Karpas-422 (cell line): ENCODE data around the gene KIF1A. TPM values are rescaled to one million over a fixed set of nuclear protein-coding genes. Genes with fewer than 3 reads are reported as not detected.

ENCODE experiments used
- DNase-seq: peaks from one replicate; pipeline ENCODE4 v3.0.0-alpha.2; 2015
- H2AFZ ChIP-seq: fragments of 200-600 bp; sonication (generic); 2 replicates; pipeline ENCODE4 v1.6.1; 2014; ENCODE audit warnings: antibody characterized with exemption, low read length, mixed read lengths
- H3K27ac ChIP-seq: fragments of 200-600 bp; sonication (generic); 2 replicates; pipeline ENCODE4 v1.5.1; 2014; ENCODE audit warnings: mild to moderate bottlenecking, low read length, moderate library complexity
- H3K27me3 ChIP-seq: fragments of 200-600 bp; sonication (generic); 2 replicates; pipeline ENCODE4 v1.6.1; 2014; ENCODE audit warnings: low read length, mixed read lengths
- H3K36me3 ChIP-seq: fragments of 200-600 bp; sonication (generic); 2 replicates; pipeline ENCODE4 v1.6.1; 2014; ENCODE audit warnings: low read length, mixed read lengths; ENCODE audit not compliant: insufficient read depth
- H3K4me1 ChIP-seq: fragments of 200-600 bp; sonication (generic); 2 replicates; pipeline ENCODE4 v1.6.1; 2014; ENCODE audit warnings: mild to moderate bottlenecking, low read length, mixed read lengths
- H3K4me2 ChIP-seq: fragments of 200-600 bp; sonication (generic); 2 replicates; pipeline ENCODE4 v1.6.1; 2014; ENCODE audit warnings: low read length, low read depth, mild to moderate bottlenecking; ENCODE audit not compliant: poor library complexity, severe bottlenecking
- H3K4me3 ChIP-seq: fragments of 200-600 bp; sonication (generic); 2 replicates; pipeline ENCODE4 v1.5.1; 2014; ENCODE audit warnings: mild to moderate bottlenecking, antibody characterized with exemption, low read length, mixed read lengths
- H3K79me2 ChIP-seq: fragments of 200-600 bp; sonication (generic); 2 replicates; pipeline ENCODE4 v1.6.1; 2014; ENCODE audit warnings: mild to moderate bottlenecking, low read length, mixed read lengths
- H3K9ac ChIP-seq: fragments of 200-600 bp; sonication (generic); 2 replicates; pipeline ENCODE4 v1.6.0; 2014; ENCODE audit warnings: low read length
- H3K9me2 ChIP-seq: fragments of 200-600 bp; sonication (generic), shearing (Covaris generic); replicated peaks from 2 replicates; pipeline ENCODE4 v1.6.0; 2014; ENCODE audit warnings: mild to moderate bottlenecking, low read length, moderate library complexity; ENCODE audit not compliant: insufficient read depth
- H3K9me3 ChIP-seq: fragments of 300-700, 200-600 bp; sonication (generic); 2 replicates; pipeline ENCODE4 v1.6.1; 2014; ENCODE audit warnings: low read length, mixed read lengths
- H4K20me1 ChIP-seq: fragments of 200-600 bp; sonication (generic); 2 replicates; pipeline ENCODE4 v1.6.1; 2014; ENCODE audit warnings: mild to moderate bottlenecking, antibody characterized with exemption, low read length, low read depth; ENCODE audit not compliant: insufficient read depth
- total RNA-seq: library from RNA; depleted of rRNA; stranded (reverse); fragments of >200 nt; shearing (Covaris generic); gene quantifications from 2 replicates; pipeline ENCODE4 v1.2.3, GENCODE V29; 2014; ENCODE audit warnings: low replicate concordance

Gene KIF1A
- total RNA-seq, 1 experiment from 2014 or later, result not detected

DNA sequence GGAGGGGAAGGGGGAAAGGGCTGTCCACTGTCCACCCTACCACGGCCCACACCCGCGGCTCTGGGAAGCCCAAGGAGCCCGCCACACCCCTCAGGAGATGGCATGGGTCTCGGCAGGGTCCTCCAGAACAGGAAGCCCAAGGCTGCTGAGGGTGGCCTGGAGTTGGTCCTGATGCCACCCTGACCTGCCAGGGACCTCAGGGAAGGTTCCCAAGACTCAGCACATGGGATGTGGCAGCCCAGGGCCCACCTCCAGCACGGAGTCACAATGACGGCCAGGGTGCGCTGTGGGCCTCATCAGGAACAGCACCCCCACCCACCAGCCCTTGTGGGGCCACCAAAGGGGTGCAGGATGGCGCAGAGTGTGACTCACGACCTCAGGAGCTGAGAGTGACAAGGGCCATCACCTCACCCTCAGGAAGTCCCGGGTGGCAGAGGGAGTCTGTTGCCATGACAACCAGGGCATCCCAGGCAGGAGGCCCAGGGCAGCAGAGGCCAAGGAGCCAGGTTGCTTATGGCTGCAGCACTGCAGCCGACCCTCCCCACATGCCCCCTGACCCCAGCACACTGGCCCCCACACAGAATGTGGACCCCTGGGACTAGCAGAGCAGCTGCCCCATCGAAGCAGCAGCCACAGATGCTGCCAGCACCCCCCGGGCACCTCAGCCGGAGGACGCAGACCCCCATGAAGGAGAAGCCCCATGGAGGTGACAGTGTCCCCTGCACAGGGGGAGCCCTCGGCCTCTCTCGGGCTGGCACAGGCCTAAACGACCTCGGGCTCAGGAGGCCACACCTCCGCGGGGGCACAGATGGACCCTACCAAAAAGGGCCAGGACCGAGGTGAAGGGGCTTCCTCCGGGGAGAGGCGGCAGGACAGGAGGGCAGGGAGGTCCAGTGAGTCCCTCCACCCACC lies 34.3 kb downstream of the KIF1A start:
- H3K4me3 ChIP-seq, result no peak overlapping the region
- no peak for DNase-seq

DNA sequence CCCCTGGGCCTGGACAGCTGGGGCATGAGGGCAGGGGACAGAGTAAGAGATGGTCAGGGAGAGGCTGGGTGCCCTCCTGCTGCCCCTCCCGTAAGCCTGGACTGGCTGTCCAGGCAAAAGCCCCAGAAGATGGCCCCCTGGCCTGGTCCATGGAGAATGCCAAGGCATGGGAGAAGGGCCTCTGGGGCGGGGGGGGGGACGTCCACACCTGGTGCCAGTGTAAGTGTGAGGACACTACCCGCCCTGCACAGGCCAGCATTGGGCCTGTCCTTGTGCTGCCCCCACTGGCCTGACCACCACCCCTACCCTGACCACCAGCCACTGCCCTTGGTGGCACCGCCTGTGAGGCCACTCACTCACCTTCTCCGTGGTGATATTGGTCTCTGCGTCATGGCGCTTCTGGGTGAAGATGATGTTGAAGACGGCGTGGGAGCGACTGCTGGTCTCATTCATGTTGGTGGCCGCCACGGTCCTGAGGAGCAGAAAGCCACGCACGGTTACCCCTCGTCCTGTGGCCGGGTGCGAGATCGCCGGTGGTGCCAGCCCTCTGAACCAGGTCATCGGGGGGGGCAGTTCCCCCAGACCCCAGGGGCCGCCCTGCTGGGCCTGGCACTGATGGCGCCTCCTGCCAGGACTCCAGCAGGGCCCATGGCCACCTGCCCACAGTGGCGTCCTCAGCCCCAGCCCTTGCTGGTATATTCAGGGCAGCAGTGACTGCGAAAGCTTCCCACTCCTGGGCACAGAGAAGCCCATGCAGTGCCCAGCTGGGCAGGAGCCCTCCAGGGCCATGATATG lies 35.2 kb downstream of the KIF1A start:
- H3K27ac ChIP-seq, result no peak overlapping the region
- no peaks in the 10 kb centered on the region for H4K20me1 ChIP-seq
- no peak overlapping the region for H3K9ac ChIP-seq
- H3K4me2 ChIP-seq, result no peak overlapping the region
- H3K9me2 ChIP-seq, result no peaks in the 10 kb centered on the region
- no peak for DNase-seq
- no peaks in the 10 kb centered on the region for H3K27me3 ChIP-seq
- H3K36me3 ChIP-seq, result no peaks in the 10 kb centered on the region
- H3K4me3 ChIP-seq, result no peak overlapping the region
- no peaks in the 10 kb centered on the region for H3K9me3 ChIP-seq
- no peaks in the 10 kb centered on the region for H3K79me2 ChIP-seq
- no peaks in the 10 kb centered on the region for H3K4me1 ChIP-seq
- H2AFZ ChIP-seq, result no peak overlapping the region

More for the DNA sequence above, 34.3 kb downstream of the KIF1A start:
- Histone ChIP-seq H2AFZ (no peak overlapping the region), H3K4me2 (no peak overlapping the region), H3K36me3 (no peaks in the 10 kb centered on the region), H3K27ac (no peak overlapping the region), H3K4me1 (no peaks in the 10 kb centered on the region), H3K9me3 (no peaks in the 10 kb centered on the region), H3K27me3 (no peaks in the 10 kb centered on the region), H3K9ac (no peak overlapping the region), H3K79me2 (no peaks in the 10 kb centered on the region), H3K9me2 (no peaks in the 10 kb centered on the region), H4K20me1 (no peaks in the 10 kb centered on the region)

GRCh38 chr2:240783819-240784621 lies 36.0 kb downstream of the KIF1A start:
- no peak overlapping the region for H3K4me3 ChIP-seq
- H3K9me2 ChIP-seq, result no peaks in the 10 kb centered on the region
- no peak overlapping the region for H3K9ac ChIP-seq
- H4K20me1 ChIP-seq, result no peaks in the 10 kb centered on the region
- H3K9me3 ChIP-seq, result no peaks in the 10 kb centered on the region
- no peak overlapping the region for H3K27ac ChIP-seq
- no peaks in the 10 kb centered on the region for H3K79me2 ChIP-seq
- no peak overlapping the region for H3K4me2 ChIP-seq
- H3K4me1 ChIP-seq, result no peaks in the 10 kb centered on the region
- no peaks in the 10 kb centered on the region for H3K27me3 ChIP-seq
- no peaks in the 10 kb centered on the region for H3K36me3 ChIP-seq
- no peak for DNase-seq
- H2AFZ ChIP-seq, result no peak overlapping the region

DNA sequence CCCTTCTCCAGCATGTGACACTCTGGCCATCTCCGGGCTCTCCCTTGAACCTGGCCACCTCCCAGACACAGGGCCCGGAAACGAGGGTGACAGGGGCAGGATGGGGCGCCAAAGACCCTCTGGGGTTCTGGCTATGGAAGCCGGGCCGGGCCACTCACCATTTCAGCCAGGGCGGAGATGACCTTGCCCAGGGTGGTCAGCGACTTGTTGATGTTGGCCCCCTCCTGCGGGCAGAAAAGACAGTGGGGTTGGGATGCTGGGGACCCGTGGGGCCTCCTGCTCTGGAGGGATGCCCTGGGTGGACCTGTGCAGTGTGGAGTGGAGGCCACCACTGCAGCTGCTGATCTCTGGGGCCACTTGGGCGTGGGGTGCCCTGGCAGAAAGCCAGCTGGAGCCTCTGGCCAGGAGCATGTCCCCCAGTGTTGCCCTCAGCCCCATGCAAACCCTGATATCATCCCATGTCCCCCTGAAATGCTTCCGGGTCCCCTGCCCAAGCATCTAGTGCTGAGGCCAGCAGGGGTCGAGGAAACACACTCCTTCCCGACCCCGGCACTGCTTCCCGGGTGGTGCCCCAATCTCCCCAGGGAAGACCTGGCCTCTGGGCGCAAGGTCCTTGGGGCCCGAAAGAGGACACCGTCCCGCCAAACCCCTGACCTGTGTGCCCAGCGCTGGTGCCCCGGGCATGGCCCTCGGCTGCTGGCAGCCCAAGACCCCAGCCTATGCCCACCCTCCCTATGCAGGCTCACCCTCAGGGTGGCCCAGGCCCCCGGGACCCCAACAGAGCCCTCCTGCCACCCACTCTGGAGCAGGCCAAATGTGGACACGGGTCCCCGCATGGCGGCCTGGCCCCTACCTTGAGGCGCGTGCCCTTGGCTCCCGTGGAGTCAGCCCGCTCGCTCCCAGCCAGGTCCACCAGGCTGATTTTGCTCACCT lies 36.9 kb downstream of the KIF1A start:
- Histone ChIP-seq H4K20me1 (no peaks in the 10 kb centered on the region), H3K27ac (no peak overlapping the region), H3K79me2 (no peaks in the 10 kb centered on the region), H3K9me3 (no peaks in the 10 kb centered on the region), H2AFZ (no peak overlapping the region), H3K4me1 (no peaks in the 10 kb centered on the region), H3K4me3 (no peak overlapping the region), H3K9ac (no peak overlapping the region), H3K36me3 (no peaks in the 10 kb centered on the region), H3K4me2 (no peak overlapping the region), H3K27me3 (no peaks in the 10 kb centered on the region), H3K9me2 (no peaks in the 10 kb centered on the region)
- DNase-seq, result no peak

- Histone ChIP-seq H3K4me2 (no peak overlapping the region), H3K9me3 (no peaks in the 10 kb centered on the region), H3K36me3 (no peaks in the 10 kb centered on the region), H3K27me3 (no peaks in the 10 kb centered on the region), H3K4me3 (no peak overlapping the region), H3K79me2 (no peaks in the 10 kb centered on the region), H3K9me2 (no peaks in the 10 kb centered on the region), H3K9ac (no peak overlapping the region), H2AFZ (no peak overlapping the region), H3K4me1 (no peaks in the 10 kb centered on the region), H4K20me1 (no peaks in the 10 kb centered on the region), H3K27ac (no peak overlapping the region)
- no peak for DNase-seq
Observed at GRCh38 chr2:240782221-240782885, 37.7 kb downstream of the KIF1A start.

- no peak for DNase-seq
- H3K27ac ChIP-seq, result no peak overlapping the region
- H3K4me3 ChIP-seq, result no peak overlapping the region
- no peaks in the 10 kb centered on the region for H3K79me2 ChIP-seq
- no peaks in the 10 kb centered on the region for H3K36me3 ChIP-seq
- no peaks in the 10 kb centered on the region for H3K27me3 ChIP-seq
- H3K4me2 ChIP-seq, result no peak overlapping the region
- H3K9me3 ChIP-seq, result no peaks in the 10 kb centered on the region
- H4K20me1 ChIP-seq, result no peaks in the 10 kb centered on the region
- H3K9ac ChIP-seq, result no peak overlapping the region
- H3K9me2 ChIP-seq, result no peaks in the 10 kb centered on the region
- no peaks in the 10 kb centered on the region for H3K4me1 ChIP-seq
- no peak overlapping the region for H2AFZ ChIP-seq
Observed at GRCh38 chr2:240781471-240782220, 38.4 kb downstream of the KIF1A start.
